Liver (tissue), 3 donors: ENCODE results near the gene GINS2.

Source experiments
- JUND ChIP-seq, 2 donors: IDR thresholded peaks; 2 replicates each; pipeline ENCODE4 v1.6.1; 2016; ENCODE audit warnings: antibody characterized with exemption in 2 of 2
- REST ChIP-seq: IDR thresholded peaks from 2 replicates; pipeline ENCODE4 v1.6.1; 2016; ENCODE audit warnings: antibody characterized with exemption, mild to moderate bottlenecking
- RXRA ChIP-seq, 2 donors: IDR thresholded peaks; 2 replicates each; pipeline ENCODE4 v1.6.1; 2017 to 2018; ENCODE audit warnings: antibody characterized with exemption in 2 of 2, mild to moderate bottlenecking in 1 of 2
- SP1 ChIP-seq: IDR thresholded peaks from 2 replicates; pipeline ENCODE4 v1.6.1; 2018; ENCODE audit warnings: antibody characterized with exemption, mild to moderate bottlenecking
- TAF1 ChIP-seq: conservative IDR thresholded peaks from 2 replicates; pipeline ENCODE4 v1.6.1; 2016; ENCODE audit warnings: antibody characterized with exemption, mild to moderate bottlenecking
- YY1 ChIP-seq: IDR thresholded peaks from 2 replicates; pipeline ENCODE4 v1.6.1; 2016; ENCODE audit warnings: antibody characterized with exemption, mild to moderate bottlenecking
- TF ChIP-seq, protein P1 (sequence below): fragments of 150-350 bp; IDR thresholded peaks from 2 replicates; pipeline ENCODE4 v1.5.1; 2017; ENCODE audit warnings: improper control_type of control experiment, low read depth, low read length; ENCODE audit not compliant: missing input control
- donor health status: healthy.
- donor health status: healthy.

DNA sequence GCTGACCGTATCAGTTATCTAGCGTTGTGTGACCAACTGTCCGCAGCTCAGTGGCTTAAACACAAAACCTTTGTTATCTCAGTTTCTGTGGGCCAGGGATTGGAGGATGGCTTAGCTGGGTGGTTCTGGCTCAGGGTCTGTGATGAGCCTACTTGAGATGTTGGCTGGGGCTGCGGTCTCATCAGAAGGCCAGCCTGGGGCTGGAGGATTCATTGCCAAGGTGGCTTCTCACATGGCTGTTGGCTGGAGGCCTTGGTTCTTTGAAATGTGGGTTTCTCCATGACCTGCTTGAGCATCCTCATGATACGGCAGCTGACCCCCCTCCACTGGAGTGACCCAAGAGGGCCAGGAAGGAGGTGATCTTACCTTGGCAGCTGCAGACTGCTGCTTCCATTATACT is 58.9 kb downstream of the GINS2 start:
- TF ChIP-seq, protein P1, sequence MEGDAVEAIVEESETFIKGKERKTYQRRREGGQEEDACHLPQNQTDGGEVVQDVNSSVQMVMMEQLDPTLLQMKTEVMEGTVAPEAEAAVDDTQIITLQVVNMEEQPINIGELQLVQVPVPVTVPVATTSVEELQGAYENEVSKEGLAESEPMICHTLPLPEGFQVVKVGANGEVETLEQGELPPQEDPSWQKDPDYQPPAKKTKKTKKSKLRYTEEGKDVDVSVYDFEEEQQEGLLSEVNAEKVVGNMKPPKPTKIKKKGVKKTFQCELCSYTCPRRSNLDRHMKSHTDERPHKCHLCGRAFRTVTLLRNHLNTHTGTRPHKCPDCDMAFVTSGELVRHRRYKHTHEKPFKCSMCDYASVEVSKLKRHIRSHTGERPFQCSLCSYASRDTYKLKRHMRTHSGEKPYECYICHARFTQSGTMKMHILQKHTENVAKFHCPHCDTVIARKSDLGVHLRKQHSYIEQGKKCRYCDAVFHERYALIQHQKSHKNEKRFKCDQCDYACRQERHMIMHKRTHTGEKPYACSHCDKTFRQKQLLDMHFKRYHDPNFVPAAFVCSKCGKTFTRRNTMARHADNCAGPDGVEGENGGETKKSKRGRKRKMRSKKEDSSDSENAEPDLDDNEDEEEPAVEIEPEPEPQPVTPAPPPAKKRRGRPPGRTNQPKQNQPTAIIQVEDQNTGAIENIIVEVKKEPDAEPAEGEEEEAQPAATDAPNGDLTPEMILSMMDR = no peak
- TF ChIP-seq RXRA (IDR thresholded peaks at IDR 0.05) = no peak
- TF ChIP-seq TAF1 = no peak
- TF ChIP-seq SP1 = no peak
- no peak for TF ChIP-seq JUND (IDR thresholded peaks at IDR 0.05)
- TF ChIP-seq REST = no peak
- TF ChIP-seq YY1 = no peak
